ENCODE measurements around the gene SENP6.

DNA sequence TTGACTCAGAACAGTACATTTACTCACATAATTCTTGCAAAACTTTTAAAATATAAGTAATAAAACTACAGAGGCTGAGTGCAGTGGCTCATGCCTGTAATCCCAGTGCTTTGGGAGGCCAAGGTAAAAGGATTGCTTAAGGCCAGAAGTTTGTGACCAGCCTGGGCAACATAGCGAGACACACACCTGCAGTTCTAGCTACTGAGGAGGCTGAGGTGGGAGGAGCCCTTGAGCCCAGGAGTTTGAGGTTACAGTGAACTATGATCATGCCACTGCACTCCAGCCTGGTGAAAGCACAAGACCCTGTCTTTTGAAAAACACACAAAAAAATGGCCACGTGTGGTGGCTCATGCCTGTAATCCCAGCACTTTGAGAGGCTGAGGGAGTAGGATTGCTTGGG, 125.5 kb downstream of the SENP6 start:
- TF ChIP-seq CTCF (IDR thresholded peaks at IDR 0.05) (no peak), TAF1 (IDR thresholded peaks at IDR 0.05; ENCODE audit: borderline replicate concordance, low read depth, low read length) (no peak), EP300 (IDR thresholded peaks at IDR 0.05; ENCODE audit: borderline replicate concordance in 1 of 2, low read depth in 1 of 2, low read length in 1 of 2) (no peak), JUND (IDR thresholded peaks at IDR 0.05) (no peak)
- TF ChIP-seq, protein P1, sequence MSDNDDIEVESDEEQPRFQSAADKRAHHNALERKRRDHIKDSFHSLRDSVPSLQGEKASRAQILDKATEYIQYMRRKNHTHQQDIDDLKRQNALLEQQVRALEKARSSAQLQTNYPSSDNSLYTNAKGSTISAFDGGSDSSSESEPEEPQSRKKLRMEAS (IDR thresholded peaks at IDR 0.05; ENCODE audit: low read depth) = no peak
- TF ChIP-seq, protein P2, sequence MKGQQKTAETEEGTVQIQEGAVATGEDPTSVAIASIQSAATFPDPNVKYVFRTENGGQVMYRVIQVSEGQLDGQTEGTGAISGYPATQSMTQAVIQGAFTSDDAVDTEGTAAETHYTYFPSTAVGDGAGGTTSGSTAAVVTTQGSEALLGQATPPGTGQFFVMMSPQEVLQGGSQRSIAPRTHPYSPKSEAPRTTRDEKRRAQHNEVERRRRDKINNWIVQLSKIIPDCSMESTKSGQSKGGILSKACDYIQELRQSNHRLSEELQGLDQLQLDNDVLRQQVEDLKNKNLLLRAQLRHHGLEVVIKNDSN (IDR thresholded peaks at IDR 0.05; ENCODE audit: borderline replicate concordance, low read depth) = no peak

Data from SK-N-SH (cell line).